A549 (cell line): Measurements from ENCODE around the gene SLC27A1.

Experiments
- ESRRA ChIP-seq: fragments of 150-350 bp; IDR thresholded peaks from 2 replicates; pipeline ENCODE4 v1.6.1; 2014; ENCODE audit warnings: mild to moderate bottlenecking, low read length, borderline replicate concordance
- FOXS1 ChIP-seq: fragments of 250-450 bp; sonication (Bioruptor Pico); IDR thresholded peaks from 2 replicates; pipeline ENCODE4 v1.5.0; 2020; ENCODE audit warnings: mild to moderate bottlenecking, moderate library complexity
- NFE2L2 ChIP-seq: fragments of 150-350 bp; conservative IDR thresholded peaks from 2 replicates; pipeline ENCODE4 v1.6.1; 2014; ENCODE audit warnings: low read length
- POLR2A ChIP-seq: IDR thresholded peaks from 2 replicates; pipeline ENCODE4 v1.6.1; 2012; ENCODE audit warnings: mild to moderate bottlenecking, low read length
- RAD21 ChIP-seq, 2 experiments: fragments of >200 bp in 1 of 2; sonication (Bioruptor Twin) in 1 of 2; formaldehyde crosslinking in 1 of 2; IDR thresholded peaks in 1 of 2; conservative IDR thresholded peaks in 1 of 2; 2 replicates in 1 of 2; 3 replicates in 1 of 2; pipeline ENCODE4 v1.6.1; 2012 to 2018; ENCODE audit warnings: inconsistent platforms in 1 of 2
- RCOR1 ChIP-seq: fragments of 150-350 bp; IDR thresholded peaks from 2 replicates; pipeline ENCODE4 v1.6.1; 2014; ENCODE audit warnings: antibody characterized with exemption, low read length, low read depth
- REST ChIP-seq: fragments of 200-600 bp; sonication (generic); IDR thresholded peaks from 2 replicates; pipeline ENCODE4 v1.6.1; 2016; ENCODE audit warnings: antibody characterized with exemption, mild to moderate bottlenecking, moderate library complexity
- TP53 ChIP-seq: fragments of 250-450 bp; sonication (Bioruptor Pico); IDR thresholded peaks from 2 replicates; pipeline ENCODE4 v1.5.0; 2021; ENCODE audit warnings: mild to moderate bottlenecking, moderate library complexity
- ZSCAN20 ChIP-seq: fragments of 250-450 bp; sonication (Bioruptor Pico); IDR thresholded peaks from 2 replicates; pipeline ENCODE4 v1.8.0; 2022; ENCODE audit warnings: mild to moderate bottlenecking, moderate library complexity
- TF ChIP-seq, protein P1 (sequence below): IDR thresholded peaks from 2 replicates; pipeline ENCODE4 v1.6.1; 2012
- TF ChIP-seq, protein P2 (sequence below): fragments of >200 bp; sonication (Bioruptor Twin); formaldehyde crosslinking; IDR thresholded peaks from 3 replicates; pipeline ENCODE4 v1.5.1; 2016
- TF ChIP-seq, protein P3 (sequence below): fragments of 450-650 bp; IDR thresholded peaks from 2 replicates; pipeline ENCODE4 v1.6.1; 2014; ENCODE audit warnings: antibody characterized with exemption

- TF ChIP-seq, protein P1, sequence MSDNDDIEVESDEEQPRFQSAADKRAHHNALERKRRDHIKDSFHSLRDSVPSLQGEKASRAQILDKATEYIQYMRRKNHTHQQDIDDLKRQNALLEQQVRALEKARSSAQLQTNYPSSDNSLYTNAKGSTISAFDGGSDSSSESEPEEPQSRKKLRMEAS = no peak
- TF ChIP-seq POLR2A (no peak), TP53 (CRISPR knock-in tag) (no peak), ESRRA (no peak), RAD21 (conservative IDR thresholded peaks at IDR 0.05 in 1 of 2, IDR thresholded peaks at IDR 0.05 in 1 of 2) (no peak), ZSCAN20 (no peak), REST (no peak), NFE2L2 (no peak), RCOR1 (no peak), FOXS1 (no peak)
- TF ChIP-seq, protein P2, sequence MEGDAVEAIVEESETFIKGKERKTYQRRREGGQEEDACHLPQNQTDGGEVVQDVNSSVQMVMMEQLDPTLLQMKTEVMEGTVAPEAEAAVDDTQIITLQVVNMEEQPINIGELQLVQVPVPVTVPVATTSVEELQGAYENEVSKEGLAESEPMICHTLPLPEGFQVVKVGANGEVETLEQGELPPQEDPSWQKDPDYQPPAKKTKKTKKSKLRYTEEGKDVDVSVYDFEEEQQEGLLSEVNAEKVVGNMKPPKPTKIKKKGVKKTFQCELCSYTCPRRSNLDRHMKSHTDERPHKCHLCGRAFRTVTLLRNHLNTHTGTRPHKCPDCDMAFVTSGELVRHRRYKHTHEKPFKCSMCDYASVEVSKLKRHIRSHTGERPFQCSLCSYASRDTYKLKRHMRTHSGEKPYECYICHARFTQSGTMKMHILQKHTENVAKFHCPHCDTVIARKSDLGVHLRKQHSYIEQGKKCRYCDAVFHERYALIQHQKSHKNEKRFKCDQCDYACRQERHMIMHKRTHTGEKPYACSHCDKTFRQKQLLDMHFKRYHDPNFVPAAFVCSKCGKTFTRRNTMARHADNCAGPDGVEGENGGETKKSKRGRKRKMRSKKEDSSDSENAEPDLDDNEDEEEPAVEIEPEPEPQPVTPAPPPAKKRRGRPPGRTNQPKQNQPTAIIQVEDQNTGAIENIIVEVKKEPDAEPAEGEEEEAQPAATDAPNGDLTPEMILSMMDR = no peak
- TF ChIP-seq, protein P3, sequence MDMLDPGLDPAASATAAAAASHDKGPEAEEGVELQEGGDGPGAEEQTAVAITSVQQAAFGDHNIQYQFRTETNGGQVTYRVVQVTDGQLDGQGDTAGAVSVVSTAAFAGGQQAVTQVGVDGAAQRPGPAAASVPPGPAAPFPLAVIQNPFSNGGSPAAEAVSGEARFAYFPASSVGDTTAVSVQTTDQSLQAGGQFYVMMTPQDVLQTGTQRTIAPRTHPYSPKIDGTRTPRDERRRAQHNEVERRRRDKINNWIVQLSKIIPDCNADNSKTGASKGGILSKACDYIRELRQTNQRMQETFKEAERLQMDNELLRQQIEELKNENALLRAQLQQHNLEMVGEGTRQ = no peak
Observed at GRCh38 chr19:17489392-17490030, 19.2 kb downstream of the SLC27A1 start.
